ENCODE results near the gene DGKI. TPM values are rescaled to one million over a fixed set of nuclear protein-coding genes. Genes with fewer than 3 reads are reported as not detected.

The DGKI gene
- polyA plus RNA-seq, 1 donor, result 1.4 TPM

DNA sequence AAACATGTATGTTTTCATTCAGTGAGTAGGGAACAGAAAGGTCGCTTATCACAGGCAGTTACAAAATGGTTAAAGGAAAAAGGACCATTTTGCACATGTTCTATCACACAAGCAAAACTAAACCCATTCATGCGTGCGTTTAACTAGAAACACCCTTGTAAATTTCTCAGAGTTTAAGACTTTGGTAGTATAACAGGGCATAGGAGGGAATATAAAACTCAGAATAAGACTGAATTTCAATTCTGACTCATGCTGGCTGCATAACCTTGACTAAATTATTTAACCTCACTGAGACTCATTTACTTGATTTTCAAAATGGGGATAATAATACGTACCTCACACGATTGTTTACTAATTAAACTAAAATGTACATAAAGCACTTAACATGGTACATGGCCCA is 259.4 kb downstream of the DGKI start:
- no peaks in the 10 kb centered on the region for H3K36me3 ChIP-seq (ENCODE audit: control insufficient read depth, insufficient read depth, low read length)
- no peaks in the 10 kb centered on the region for H3K4me1 ChIP-seq (ENCODE audit: control insufficient read depth, insufficient read depth, low read length)
- H3K27ac ChIP-seq (ENCODE audit: low read length), result no peak overlapping the region
- H3K27me3 ChIP-seq (ENCODE audit: control insufficient read depth, insufficient read depth, low read length), result no peaks in the 10 kb centered on the region
- DNase-seq, result no peak
- H3K9me3 ChIP-seq (ENCODE audit: control insufficient read depth, low read depth, low read length), result no peaks in the 10 kb centered on the region
- 86% methylated on average over 4 of the region's 5 CpGs for WGBS (ENCODE audit: insufficient coverage, low lambda C conversion rate)
- no peak overlapping the region for H3K4me3 ChIP-seq (ENCODE audit: low read length)

DNA sequence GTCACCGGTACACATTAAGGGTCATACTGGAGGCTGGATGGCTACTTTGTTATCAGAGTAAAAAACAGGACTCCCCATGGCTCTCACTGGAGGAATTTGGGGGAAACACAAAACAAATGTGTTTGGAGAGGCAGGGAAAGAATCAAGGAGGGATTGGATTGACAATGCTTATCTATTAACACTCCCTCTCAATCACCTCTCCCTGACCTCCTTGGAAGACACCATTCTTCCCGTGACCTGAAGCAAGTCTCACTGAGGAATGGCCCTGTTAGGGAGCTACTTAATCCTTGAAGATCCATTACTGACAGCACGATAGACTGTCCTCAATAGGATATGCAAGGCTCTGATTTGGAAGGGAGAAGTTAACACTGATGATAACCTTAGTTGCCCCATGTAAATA is 261.2 kb downstream of the DGKI start:
- Histone ChIP-seq H3K36me3 (ENCODE audit: control insufficient read depth, insufficient read depth, low read length) (no peaks in the 10 kb centered on the region), H3K4me1 (ENCODE audit: control insufficient read depth, insufficient read depth, low read length) (no peaks in the 10 kb centered on the region), H3K4me3 (ENCODE audit: low read length) (no peak overlapping the region), H3K27ac (ENCODE audit: low read length) (no peak overlapping the region), H3K27me3 (ENCODE audit: control insufficient read depth, insufficient read depth, low read length) (no peaks in the 10 kb centered on the region), H3K9me3 (ENCODE audit: control insufficient read depth, low read depth, low read length) (no peaks in the 10 kb centered on the region)
- WGBS (ENCODE audit: insufficient coverage, low lambda C conversion rate), result no CpG with 5 or more reads among the region's 3 CpGs
- no peak for DNase-seq

DNA sequence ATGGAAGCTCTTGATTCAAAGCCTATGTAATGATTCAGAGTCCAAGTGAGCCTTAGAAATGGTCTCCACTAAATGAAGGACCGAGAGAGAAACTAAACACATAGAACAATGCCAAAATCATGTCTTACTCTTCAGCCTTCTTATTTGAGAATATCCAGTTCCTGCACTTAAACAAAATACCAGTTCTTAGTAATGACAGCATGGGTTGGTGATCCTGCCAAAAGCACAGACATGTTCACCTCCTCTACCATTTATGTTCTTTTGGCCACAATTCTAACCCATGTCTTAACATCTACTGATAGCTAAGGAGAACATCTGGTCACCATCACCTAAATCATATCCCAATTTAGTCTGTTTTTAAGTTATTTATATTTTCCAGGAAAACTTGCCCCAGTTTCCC is 263.6 kb downstream of the DGKI start:
- H3K27ac ChIP-seq (ENCODE audit: low read length), result no peak overlapping the region
- WGBS (ENCODE audit: insufficient coverage, low lambda C conversion rate), result no CpG with 5 or more reads among the region's 1 CpG

DNA sequence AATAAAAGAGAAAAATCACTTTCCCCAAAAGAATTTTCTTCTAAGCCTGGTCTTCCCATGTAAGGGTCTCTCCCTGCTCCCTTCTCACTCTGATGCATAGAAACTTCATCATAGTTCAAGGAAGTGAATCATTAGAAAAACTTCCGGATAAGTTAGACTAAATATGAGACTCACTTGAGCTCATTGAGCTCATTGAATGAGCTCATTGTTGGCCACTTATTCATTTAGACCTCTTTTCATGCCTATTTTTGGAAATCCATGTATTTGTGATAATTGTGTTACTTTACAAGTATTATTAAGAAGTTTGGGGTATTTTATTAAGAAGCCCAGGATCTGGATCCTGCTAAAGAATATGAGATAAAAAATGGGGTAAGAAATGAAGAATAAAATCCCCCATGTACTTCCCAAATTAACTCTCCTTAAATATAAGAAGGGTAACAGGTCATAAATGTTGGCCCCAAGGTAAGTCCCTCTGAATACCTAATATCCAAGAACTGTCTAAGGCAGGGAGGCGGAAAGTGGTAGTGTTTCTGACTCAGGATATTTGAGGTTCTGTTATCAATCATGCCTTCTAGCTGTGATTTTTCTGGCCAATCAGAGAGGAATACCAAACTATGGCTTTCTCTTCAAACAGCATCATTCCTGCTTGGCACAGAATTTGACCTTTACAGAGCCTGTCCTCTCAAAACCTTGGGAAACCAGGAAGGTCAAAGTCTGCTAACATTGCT is 266.7 kb downstream of the DGKI start:
- no peaks in the 10 kb centered on the region for H3K36me3 ChIP-seq (ENCODE audit: control insufficient read depth, insufficient read depth, low read length)
- no peak overlapping the region for H3K4me3 ChIP-seq (ENCODE audit: low read length)
- H3K27ac ChIP-seq (ENCODE audit: low read length), result no peak overlapping the region
- no CpG with 5 or more reads among the region's 2 CpGs for WGBS (ENCODE audit: insufficient coverage, low lambda C conversion rate)
- no peaks in the 10 kb centered on the region for H3K27me3 ChIP-seq (ENCODE audit: control insufficient read depth, insufficient read depth, low read length)
- H3K9me3 ChIP-seq (ENCODE audit: control insufficient read depth, low read depth, low read length), result no peaks in the 10 kb centered on the region
- no peak for DNase-seq
- H3K4me1 ChIP-seq (ENCODE audit: control insufficient read depth, insufficient read depth, low read length), result no peaks in the 10 kb centered on the region

More for the DNA sequence above, 263.6 kb downstream of the DGKI start:
- Histone ChIP-seq H3K4me1 (ENCODE audit: control insufficient read depth, insufficient read depth, low read length) (no peaks in the 10 kb centered on the region), H3K36me3 (ENCODE audit: control insufficient read depth, insufficient read depth, low read length) (no peaks in the 10 kb centered on the region), H3K4me3 (ENCODE audit: low read length) (no peak overlapping the region), H3K9me3 (ENCODE audit: control insufficient read depth, low read depth, low read length) (no peaks in the 10 kb centered on the region), H3K27me3 (ENCODE audit: control insufficient read depth, insufficient read depth, low read length) (no peaks in the 10 kb centered on the region)
- DNase-seq, result peak in 1 of 2 donors; percentile 31

DNA sequence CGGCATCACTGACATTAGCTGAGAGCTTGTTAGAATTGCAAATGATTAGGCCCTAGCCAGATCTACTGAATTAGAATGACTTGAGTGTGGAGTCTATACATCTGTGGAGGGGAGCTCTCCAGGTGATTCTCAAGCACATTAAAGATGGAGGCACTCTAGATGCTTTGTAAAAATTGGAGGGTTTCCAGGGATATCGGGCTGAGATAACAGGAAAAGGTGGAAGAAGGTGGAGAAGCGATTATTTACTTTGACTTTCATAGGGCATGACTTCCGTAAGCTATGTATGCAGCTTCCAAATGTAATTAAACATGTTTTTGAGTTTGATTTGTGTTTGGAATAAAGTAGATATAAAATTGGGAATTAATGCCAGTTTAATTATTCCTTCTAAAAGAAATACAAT is 268.2 kb downstream of the DGKI start:
- DNase-seq, result no peak
- H3K27me3 ChIP-seq (ENCODE audit: control insufficient read depth, insufficient read depth, low read length), result no peaks in the 10 kb centered on the region
- no peaks in the 10 kb centered on the region for H3K9me3 ChIP-seq (ENCODE audit: control insufficient read depth, low read depth, low read length)
- no peak overlapping the region for H3K27ac ChIP-seq (ENCODE audit: low read length)
- WGBS (ENCODE audit: insufficient coverage, low lambda C conversion rate), result 87% methylated on average over 4 of the region's 4 CpGs
- H3K36me3 ChIP-seq (ENCODE audit: control insufficient read depth, insufficient read depth, low read length), result no peaks in the 10 kb centered on the region
- H3K4me1 ChIP-seq (ENCODE audit: control insufficient read depth, insufficient read depth, low read length), result no peaks in the 10 kb centered on the region
- no peak overlapping the region for H3K4me3 ChIP-seq (ENCODE audit: low read length)

DNA sequence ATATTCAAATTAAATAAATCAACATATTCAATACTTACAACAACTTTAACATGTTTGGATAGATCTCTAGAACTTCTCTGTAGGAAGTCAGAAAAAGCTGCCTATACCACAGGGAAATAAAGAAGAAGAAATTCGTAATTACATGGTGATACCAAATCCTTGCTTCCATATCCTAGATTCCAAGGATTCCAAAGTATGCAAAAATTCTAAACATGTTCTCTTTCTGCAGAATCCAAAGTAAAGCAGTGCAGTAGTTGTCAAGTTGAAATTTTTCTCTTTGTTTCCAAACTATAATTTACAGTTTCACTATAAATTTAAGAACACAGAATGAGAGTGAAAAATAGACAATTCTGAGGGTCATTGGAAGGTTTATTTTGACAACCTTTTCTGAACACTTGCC is 269.6 kb downstream of the DGKI start:
- H3K4me3 ChIP-seq (ENCODE audit: low read length), result no peak overlapping the region
- H3K27ac ChIP-seq (ENCODE audit: low read length), result no peak overlapping the region
- no peak for DNase-seq
- WGBS (ENCODE audit: insufficient coverage, low lambda C conversion rate), result no CpG with 5 or more reads among the region's 1 CpG
- H3K36me3 ChIP-seq (ENCODE audit: control insufficient read depth, insufficient read depth, low read length), result no peaks in the 10 kb centered on the region
- no peaks in the 10 kb centered on the region for H3K27me3 ChIP-seq (ENCODE audit: control insufficient read depth, insufficient read depth, low read length)
- H3K4me1 ChIP-seq (ENCODE audit: control insufficient read depth, insufficient read depth, low read length), result no peaks in the 10 kb centered on the region
- no peaks in the 10 kb centered on the region for H3K9me3 ChIP-seq (ENCODE audit: control insufficient read depth, low read depth, low read length)

DNA sequence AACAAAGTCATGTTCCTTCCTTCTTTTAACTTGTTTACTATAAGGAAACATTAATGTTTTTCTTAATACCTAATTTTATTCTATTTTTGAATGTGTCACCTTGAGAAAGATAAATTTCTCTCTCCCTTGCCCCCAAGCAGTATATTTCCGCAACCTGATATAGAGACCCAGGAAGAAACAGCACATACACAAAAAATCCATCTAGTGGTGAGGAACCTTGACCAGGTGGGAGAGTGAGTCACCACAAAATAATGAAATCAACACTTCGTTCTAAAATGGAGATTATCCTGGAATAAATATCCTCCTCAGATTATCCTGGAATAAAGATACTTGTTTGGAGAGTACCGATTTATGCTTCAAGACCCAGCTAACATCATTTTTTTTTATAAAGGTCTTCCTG is 270.3 kb downstream of the DGKI start:
- H3K4me3 ChIP-seq (ENCODE audit: low read length), result no peak overlapping the region

DNA sequence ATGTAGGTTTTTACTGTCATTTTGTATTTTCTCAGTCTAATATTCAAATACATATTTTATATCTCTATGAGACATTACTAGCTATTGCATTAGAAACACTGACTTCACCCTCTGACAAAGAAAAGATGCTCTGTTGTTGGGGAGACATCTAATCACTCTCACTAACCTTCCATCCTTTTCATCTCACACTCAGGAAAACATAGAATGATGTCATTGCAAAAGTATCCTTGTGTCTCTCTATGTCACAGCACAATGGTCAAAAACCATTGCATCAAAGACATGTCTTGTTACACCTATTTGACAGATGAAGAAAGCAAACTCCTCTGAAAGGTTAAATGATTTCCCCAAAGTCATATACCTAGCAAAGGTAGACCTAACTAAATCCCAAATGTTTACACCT is 272.0 kb downstream of the DGKI start:
- Histone ChIP-seq H3K4me3 (ENCODE audit: low read length) (no peak overlapping the region), H3K27ac (ENCODE audit: low read length) (no peak overlapping the region), H3K36me3 (ENCODE audit: control insufficient read depth, insufficient read depth, low read length) (no peaks in the 10 kb centered on the region), H3K9me3 (ENCODE audit: control insufficient read depth, low read depth, low read length) (no peaks in the 10 kb centered on the region), H3K4me1 (ENCODE audit: control insufficient read depth, insufficient read depth, low read length) (no peaks in the 10 kb centered on the region), H3K27me3 (ENCODE audit: control insufficient read depth, insufficient read depth, low read length) (no peaks in the 10 kb centered on the region)
- DNase-seq, result no peak

More for the DNA sequence above, 270.3 kb downstream of the DGKI start:
- Histone ChIP-seq H3K27ac (ENCODE audit: low read length) (no peak overlapping the region), H3K9me3 (ENCODE audit: control insufficient read depth, low read depth, low read length) (no peaks in the 10 kb centered on the region), H3K27me3 (ENCODE audit: control insufficient read depth, insufficient read depth, low read length) (no peaks in the 10 kb centered on the region), H3K4me1 (ENCODE audit: control insufficient read depth, insufficient read depth, low read length) (no peaks in the 10 kb centered on the region), H3K36me3 (ENCODE audit: control insufficient read depth, insufficient read depth, low read length) (no peaks in the 10 kb centered on the region)
- WGBS (ENCODE audit: insufficient coverage, low lambda C conversion rate), result 100% methylated on average over 1 of the region's 3 CpGs
- DNase-seq, result no peak

DNA sequence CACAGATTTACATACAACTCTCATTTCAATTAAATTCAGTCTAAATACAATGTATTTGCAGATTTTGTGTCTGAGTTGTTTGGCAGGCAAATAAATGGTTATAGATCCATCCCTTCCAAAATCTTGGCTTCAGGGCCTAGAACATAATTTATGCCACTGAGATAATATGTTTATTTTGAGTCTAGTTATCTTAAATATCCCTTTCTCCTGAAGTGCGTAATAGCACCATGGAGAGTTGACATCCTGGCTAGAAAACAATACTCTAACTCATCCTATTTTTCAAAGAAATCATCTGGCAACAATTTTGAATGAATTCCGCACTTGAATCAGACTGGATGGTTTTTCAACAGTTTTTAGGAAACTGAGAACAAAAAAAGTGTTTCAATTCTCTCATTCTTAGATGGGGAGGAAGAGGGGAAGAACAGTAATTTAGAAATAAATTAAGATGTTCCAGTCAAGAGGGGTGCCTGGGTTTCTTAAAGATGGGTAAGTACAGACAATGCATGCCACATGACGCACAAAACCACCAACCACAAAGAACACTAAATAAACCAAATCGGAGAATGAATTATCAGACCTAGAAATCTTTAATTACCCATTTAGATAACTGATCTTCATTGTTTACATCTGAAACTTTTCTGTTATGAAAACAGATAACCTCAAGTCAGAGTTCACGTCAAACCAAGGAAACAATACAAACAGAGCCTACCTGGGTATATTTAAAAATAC is 274.6 kb downstream of the DGKI start:
- no peak for DNase-seq
- no peaks in the 10 kb centered on the region for H3K9me3 ChIP-seq (ENCODE audit: control insufficient read depth, low read depth, low read length)
- H3K27ac ChIP-seq (ENCODE audit: low read length), result no peak overlapping the region
- H3K4me1 ChIP-seq (ENCODE audit: control insufficient read depth, insufficient read depth, low read length), result no peaks in the 10 kb centered on the region
- no peak overlapping the region for H3K4me3 ChIP-seq (ENCODE audit: low read length)
- no peaks in the 10 kb centered on the region for H3K27me3 ChIP-seq (ENCODE audit: control insufficient read depth, insufficient read depth, low read length)
- WGBS (ENCODE audit: insufficient coverage, low lambda C conversion rate), result 89% methylated on average over 4 of the region's 5 CpGs
- H3K36me3 ChIP-seq (ENCODE audit: control insufficient read depth, insufficient read depth, low read length), result no peaks in the 10 kb centered on the region

DNA sequence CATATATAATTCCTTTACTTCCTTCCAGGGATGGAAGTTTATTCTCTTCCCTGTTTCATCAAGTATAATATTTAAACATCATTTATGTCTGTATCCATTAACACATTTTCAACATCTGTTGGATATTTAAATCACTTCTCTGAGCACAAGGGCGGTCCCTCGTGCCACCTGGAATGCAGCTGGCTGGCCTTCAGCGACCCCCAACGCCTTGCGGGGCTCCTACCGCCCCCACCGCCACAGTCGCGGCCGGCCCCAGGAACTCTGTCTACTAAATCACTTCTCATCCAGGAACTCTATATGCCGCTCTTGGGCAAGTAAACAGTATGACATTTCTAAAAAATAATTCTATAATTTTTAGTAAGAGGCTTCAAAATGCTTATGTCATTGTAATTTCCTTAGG is 282.1 kb downstream of the DGKI start:
- no peak for DNase-seq
- no peak overlapping the region for H3K27ac ChIP-seq (ENCODE audit: low read length)
- H3K4me3 ChIP-seq (ENCODE audit: low read length), result no peak overlapping the region
- H3K27me3 ChIP-seq (ENCODE audit: control insufficient read depth, insufficient read depth, low read length), result no peaks in the 10 kb centered on the region
- no peaks in the 10 kb centered on the region for H3K4me1 ChIP-seq (ENCODE audit: control insufficient read depth, insufficient read depth, low read length)
- 83% methylated on average over 1 of the region's 11 CpGs for WGBS (ENCODE audit: insufficient coverage, low lambda C conversion rate)
- peaks cover 3% of the 10 kb centered on the region for H3K9me3 ChIP-seq (ENCODE audit: control insufficient read depth, low read depth, low read length)
- no peaks in the 10 kb centered on the region for H3K36me3 ChIP-seq (ENCODE audit: control insufficient read depth, insufficient read depth, low read length)

DNA sequence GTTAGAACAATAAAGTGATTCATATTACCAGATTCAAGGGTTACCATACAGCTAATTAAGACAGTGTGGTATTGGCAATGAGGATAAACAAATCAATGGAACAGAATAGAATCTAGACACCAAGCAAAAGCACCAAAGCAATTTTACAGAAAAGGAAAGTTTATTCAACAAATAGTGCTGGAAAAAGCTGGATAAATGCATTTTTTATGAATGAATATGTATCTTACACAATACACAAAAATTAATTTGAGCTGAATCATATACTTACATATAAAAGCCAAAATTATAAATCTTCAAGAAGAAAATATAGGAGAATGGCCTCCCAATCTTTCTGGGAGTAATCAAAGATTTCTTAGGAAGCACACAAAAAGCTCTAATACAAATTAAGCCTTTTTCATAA is 282.8 kb downstream of the DGKI start:
- H3K36me3 ChIP-seq (ENCODE audit: control insufficient read depth, insufficient read depth, low read length), result no peaks in the 10 kb centered on the region
- no peak overlapping the region for H3K27ac ChIP-seq (ENCODE audit: low read length)
- no peak for DNase-seq
- H3K9me3 ChIP-seq (ENCODE audit: control insufficient read depth, low read depth, low read length), result peaks cover 3% of the 10 kb centered on the region
- no peak overlapping the region for H3K4me3 ChIP-seq (ENCODE audit: low read length)
- H3K27me3 ChIP-seq (ENCODE audit: control insufficient read depth, insufficient read depth, low read length), result no peaks in the 10 kb centered on the region
- no peaks in the 10 kb centered on the region for H3K4me1 ChIP-seq (ENCODE audit: control insufficient read depth, insufficient read depth, low read length)
